Activated CD8-positive, alpha-beta memory T cell treated with anti-CD3 and anti-CD28 coated beads, Interleukin-2, amount 10 ng/mL, durations not matched to agents 7 days and 5 days (primary cell): ENCODE data around the gene APLN. TPM values are rescaled to one million over a fixed set of nuclear protein-coding genes. Genes with fewer than 3 reads are reported as not detected.

Experiments used
- ATAC-seq: fragments of 150-1000 bp; cut with Tn5 transposase; one replicate; pipeline ENCODE4 v1.10.0; 2021; ENCODE audit warnings: moderate library complexity
- CTCF ChIA-PET: fragments of 350-600 bp; sonication (Branson Sonifier 250); formaldehyde crosslinking; loops from one replicate; lab custom pipeline; 2021; ENCODE audit warnings: antibody characterized with exemption; lab: Charles Lee
- DNase-seq: peaks from one replicate; pipeline ENCODE4 v3.0.0-alpha.2; 2020
- H3K27ac Mint-ChIP-seq: one replicate; pipeline ENCODE4 v1.8.0; 2021; ENCODE audit warnings: mild to moderate bottlenecking, mixed read lengths
- H3K27me3 Mint-ChIP-seq: one replicate; pipeline ENCODE4 v1.8.0; 2021; ENCODE audit warnings: mixed read lengths
- H3K36me3 Mint-ChIP-seq: one replicate; pipeline ENCODE4 v1.8.0; 2021; ENCODE audit warnings: mild to moderate bottlenecking, mixed read lengths
- H3K4me1 Mint-ChIP-seq: one replicate; pipeline ENCODE4 v1.8.0; 2021; ENCODE audit warnings: mixed read lengths
- H3K4me3 Mint-ChIP-seq: one replicate; pipeline ENCODE4 v1.8.0; 2021; ENCODE audit warnings: mild to moderate bottlenecking, moderate library complexity, mixed read lengths
- H3K9me3 Mint-ChIP-seq: one replicate; pipeline ENCODE4 v1.8.0; 2022; ENCODE audit warnings: low read depth, mixed read lengths
- total RNA-seq, 2 experiments: library from RNA; stranded (reverse); gene quantifications; one replicate each; pipeline ENCODE4 v1.2.3, GENCODE V29; 2021

The APLN gene, protein sequence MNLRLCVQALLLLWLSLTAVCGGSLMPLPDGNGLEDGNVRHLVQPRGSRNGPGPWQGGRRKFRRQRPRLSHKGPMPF
- total RNA-seq: under 1 TPM; 0.14 to 0.15 TPM

DNA sequence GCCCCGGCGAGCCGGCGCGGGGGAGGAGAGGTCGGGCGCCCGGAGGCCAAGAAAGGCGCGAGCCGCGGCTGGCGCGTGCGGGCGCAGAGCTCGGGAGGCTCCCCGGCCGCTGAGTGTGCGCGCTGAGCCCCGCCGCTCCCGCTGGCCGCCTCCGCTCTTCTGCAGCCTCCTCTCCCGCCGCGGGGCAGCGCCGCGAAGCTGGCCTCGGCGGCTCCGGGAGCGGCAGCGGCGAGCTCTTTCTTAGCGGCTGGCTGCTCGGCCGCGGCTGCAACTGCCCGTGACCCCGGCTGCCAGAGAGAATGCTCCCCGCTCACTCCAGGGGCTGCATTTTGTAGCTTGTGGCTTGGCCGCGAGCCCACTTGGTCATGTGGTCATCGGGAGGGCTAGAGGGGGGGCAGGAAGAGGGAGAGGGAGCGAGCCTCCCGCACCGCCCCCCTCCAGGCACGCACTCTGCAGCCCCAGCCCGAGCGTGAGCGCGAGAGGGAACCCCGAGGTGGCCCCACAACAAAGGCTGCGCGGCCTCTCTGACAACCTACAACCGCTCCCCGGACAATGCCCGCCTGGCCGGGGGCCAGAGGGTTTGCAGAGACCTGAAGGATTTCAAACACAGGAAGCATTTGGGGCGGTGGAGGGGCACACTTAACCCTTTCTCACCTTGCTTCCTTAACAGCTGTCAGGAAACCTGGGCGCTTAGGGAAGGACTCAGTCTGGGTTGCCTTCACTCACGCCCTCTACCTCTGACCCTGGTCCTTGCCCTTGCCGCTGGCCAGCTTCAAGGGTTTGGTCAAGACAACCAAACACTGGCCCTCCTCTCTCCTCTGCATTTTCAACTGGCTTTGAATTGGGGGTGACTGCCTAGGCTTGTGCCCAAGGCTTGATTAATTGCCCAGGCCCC is at the start of gene APLN:
Gene APLN (minus strand): TSS at position 305 of the 895 bp plus-strand sequence. CDS start 326 bp downstream, outside the sequence.
- peaks cover 27% of the 10 kb centered on the region for H3K27me3 Mint-ChIP-seq
- H3K36me3 Mint-ChIP-seq: no peaks in the 10 kb centered on the region
- H3K4me1 Mint-ChIP-seq: peaks cover 7% of the 10 kb centered on the region
- no peak within 1 kb of the TSS for H3K27ac Mint-ChIP-seq
- CTCF ChIA-PET: interaction anchor here (0.8 to 2.8 kb wide), 11 partner anchors 8 to 175 kb away, joined by 3 to 17 read pairs (median 5); partner anchors contain the start of gene XPNPEP2
- ATAC-seq (peak; percentile 49), DNase-seq (no peak)
- peak within 1 kb of the TSS; percentile 56 for H3K4me3 Mint-ChIP-seq
- H3K9me3 Mint-ChIP-seq: no peaks in the 10 kb centered on the region

DNA sequence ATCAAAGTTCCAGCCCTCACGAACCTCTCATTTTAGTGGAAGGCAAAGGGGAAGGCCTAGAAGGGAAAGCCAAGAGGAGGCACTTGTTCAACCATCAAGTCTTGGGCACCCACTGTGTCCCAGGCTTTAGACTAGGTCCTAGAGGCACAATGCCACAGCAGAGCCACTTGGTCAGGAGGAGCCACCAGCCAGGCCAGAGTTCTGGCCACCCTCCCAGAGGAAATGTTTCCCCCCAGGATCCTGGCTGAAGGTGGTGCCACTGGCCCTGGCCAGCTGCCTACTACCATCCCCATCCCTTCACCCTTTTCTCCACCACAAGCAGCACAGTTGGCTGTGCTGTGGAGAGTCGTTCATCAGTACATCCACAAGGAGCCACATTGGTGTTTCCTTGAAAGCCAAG is 49.7 kb upstream of the APLN start:
- H3K27me3 Mint-ChIP-seq: no peaks in the 10 kb centered on the region
- H3K9me3 Mint-ChIP-seq: no peaks in the 10 kb centered on the region
- H3K36me3 Mint-ChIP-seq: no peaks in the 10 kb centered on the region
- CTCF ChIA-PET: interaction anchor here (1.2 kb wide), 1 partner anchor 22 kb away, joined by 3 read pairs; no protein-coding TSS in a partner anchor
- no peak overlapping the region for H3K27ac Mint-ChIP-seq
- DNase-seq (no peak), ATAC-seq (no peak)
- H3K4me3 Mint-ChIP-seq: no peak overlapping the region
- H3K4me1 Mint-ChIP-seq: no peaks in the 10 kb centered on the region

DNA sequence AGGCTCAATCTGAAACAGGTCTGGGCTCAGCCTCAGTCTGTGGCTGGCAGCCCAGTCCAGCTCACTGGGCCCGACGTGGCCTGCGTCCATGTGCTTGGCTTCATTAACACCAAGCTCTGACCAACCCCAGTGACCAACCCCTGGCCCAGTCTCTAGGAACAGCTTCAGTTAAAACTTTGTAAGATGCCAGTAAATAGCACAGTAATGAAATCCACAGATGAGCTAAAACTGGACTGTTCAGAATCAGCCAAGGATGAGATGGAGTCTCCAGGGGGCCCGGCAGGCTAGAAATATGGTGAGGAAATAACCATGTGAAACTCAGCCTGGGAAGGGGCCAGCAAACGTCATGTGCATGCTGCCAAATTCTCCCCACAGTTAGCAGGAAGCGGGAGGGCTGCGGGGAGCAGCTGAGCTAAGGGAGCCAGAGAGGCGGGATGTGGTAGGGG is 46.9 kb upstream of the APLN start:
- H3K4me3 Mint-ChIP-seq: no peak overlapping the region
- no peaks in the 10 kb centered on the region for H3K4me1 Mint-ChIP-seq
- DNase-seq: no peak
- H3K36me3 Mint-ChIP-seq: no peaks in the 10 kb centered on the region
- CTCF ChIA-PET: no interaction called here
- peaks cover 4% of the 10 kb centered on the region for H3K27me3 Mint-ChIP-seq
- no peak overlapping the region for H3K27ac Mint-ChIP-seq
- H3K9me3 Mint-ChIP-seq: no peaks in the 10 kb centered on the region
- no peak for ATAC-seq

DNA sequence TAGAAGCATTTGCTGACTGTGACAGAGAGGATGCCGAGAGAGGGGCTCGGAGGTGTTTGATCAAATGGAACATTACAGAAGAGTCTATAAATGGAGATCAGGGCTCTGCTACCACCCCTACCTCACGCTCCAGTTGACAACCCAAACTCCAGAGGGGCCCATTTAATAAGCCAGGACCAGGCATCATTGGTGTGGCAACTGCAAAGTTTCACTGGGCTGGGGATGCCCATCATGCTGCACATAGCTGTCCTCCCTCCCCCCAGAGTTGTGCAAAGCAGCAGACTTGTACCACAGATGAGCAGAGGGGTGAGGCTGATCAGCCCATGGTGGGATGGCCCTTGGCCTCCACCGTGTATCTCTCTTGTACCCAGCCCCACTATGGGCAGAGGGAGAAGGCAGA is 45.8 kb upstream of the APLN start:
- H3K27me3 Mint-ChIP-seq: peaks cover 7% of the 10 kb centered on the region
- H3K27ac Mint-ChIP-seq: no peak overlapping the region
- H3K4me3 Mint-ChIP-seq: no peak overlapping the region
- no peaks in the 10 kb centered on the region for H3K4me1 Mint-ChIP-seq
- H3K36me3 Mint-ChIP-seq: no peaks in the 10 kb centered on the region
- ATAC-seq (no peak), DNase-seq (no peak)
- H3K9me3 Mint-ChIP-seq: no peaks in the 10 kb centered on the region
- CTCF ChIA-PET: interaction anchor here (0.9 to 1.2 kb wide), 2 partner anchors 21 to 63 kb away, joined by 3 to 4 read pairs; no protein-coding TSS in a partner anchor

DNA sequence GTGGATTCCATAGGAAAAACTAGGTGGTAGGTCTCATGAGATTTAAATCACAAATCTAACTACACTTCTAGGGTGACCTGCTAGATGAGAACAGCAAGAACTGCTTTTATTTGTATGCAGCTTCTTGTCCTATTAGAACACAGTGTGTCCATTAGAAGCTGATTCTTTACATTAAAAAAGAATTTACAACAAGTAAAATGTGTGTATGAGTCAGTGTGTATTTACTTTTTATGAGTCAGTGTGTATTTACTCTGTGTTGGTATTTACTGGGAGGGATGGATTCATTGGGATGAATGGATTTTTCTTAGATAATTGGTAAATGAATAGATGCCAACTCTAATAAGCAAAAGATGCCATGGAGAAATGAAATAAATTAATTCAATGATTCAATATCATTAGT is 43.4 kb upstream of the APLN start:
- no peak for DNase-seq
- H3K9me3 Mint-ChIP-seq: no peaks in the 10 kb centered on the region
- no peak for ATAC-seq
- CTCF ChIA-PET: no interaction called here
- H3K27me3 Mint-ChIP-seq: peaks cover 7% of the 10 kb centered on the region
- no peak overlapping the region for H3K27ac Mint-ChIP-seq
- H3K4me1 Mint-ChIP-seq: no peaks in the 10 kb centered on the region
- H3K36me3 Mint-ChIP-seq: no peaks in the 10 kb centered on the region
- H3K4me3 Mint-ChIP-seq: no peak overlapping the region

DNA sequence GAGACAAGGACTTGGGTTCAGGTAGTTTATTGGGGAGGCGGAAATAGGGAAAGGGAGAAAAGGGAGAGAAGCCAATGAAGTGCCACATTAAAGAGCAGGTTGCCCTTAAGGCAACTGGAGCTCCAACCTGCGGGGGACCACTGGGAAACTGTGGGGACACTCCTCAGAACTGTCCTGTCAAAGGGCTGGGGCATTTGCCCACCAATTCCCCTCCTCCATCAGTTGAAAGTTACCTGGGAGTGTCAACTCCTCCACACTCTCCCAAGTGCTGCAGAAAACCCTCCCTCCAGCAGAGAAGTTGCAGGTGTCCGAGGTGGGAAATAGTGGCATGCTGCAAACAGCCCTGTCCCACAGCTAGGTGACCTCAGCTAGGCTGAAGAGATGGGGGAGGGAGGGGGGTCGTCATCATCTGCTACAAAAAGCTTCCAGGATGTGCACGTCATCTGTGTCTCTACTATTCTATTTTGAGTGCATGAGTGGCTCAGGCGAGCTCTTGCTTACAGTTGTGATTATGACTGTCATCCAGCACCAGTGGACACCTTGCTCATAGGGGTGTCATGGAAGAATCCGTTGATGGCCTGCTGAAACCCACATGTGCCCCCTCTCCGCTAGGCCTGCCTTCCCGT is 42.6 kb upstream of the APLN start:
- Mint-ChIP-seq H3K4me3 (no peak overlapping the region), H3K27me3 (peaks cover 7% of the 10 kb centered on the region), H3K4me1 (no peaks in the 10 kb centered on the region), H3K36me3 (no peaks in the 10 kb centered on the region), H3K9me3 (no peaks in the 10 kb centered on the region), H3K27ac (no peak overlapping the region)
- DNase-seq: no peak
- no peak for ATAC-seq
- CTCF ChIA-PET: no interaction called here

DNA sequence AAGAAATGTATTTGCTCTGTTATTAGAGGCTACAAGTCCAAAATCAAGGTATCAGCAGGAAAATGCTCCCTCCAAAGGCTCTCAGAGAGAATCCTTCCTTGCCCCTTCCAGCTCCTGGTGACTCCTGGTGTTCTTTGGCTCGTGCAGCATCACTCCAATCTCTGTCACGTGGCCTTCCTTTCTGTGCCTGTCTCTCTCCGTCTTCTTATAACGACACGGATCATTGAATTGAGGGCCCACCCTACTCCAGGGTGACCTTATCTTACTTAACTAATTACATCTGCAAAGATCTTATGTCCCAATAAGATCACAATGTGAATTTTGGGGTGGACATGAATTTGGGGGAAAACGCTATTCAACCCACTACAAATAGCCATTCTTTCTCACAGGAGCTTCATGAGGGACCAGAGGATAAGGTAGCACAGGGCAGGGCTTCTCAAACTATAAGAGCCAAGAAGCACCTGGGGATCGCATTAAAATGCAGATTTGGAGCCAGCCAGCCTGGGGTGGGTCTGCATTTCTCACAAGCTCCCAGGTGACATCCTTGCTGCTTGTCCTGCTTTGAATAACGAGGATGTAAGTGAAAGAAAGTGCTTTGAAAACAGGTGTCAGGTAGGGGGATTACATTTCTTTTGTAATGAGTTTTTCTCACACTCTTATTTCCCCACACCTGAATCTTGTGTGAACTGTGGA is 41.9 kb upstream of the APLN start:
- Mint-ChIP-seq H3K4me1 (no peaks in the 10 kb centered on the region), H3K36me3 (no peaks in the 10 kb centered on the region), H3K9me3 (no peaks in the 10 kb centered on the region), H3K4me3 (no peak overlapping the region), H3K27me3 (peaks cover 7% of the 10 kb centered on the region), H3K27ac (no peak overlapping the region)
- DNase-seq (no peak), ATAC-seq (no peak)
- CTCF ChIA-PET: no interaction called here

DNA sequence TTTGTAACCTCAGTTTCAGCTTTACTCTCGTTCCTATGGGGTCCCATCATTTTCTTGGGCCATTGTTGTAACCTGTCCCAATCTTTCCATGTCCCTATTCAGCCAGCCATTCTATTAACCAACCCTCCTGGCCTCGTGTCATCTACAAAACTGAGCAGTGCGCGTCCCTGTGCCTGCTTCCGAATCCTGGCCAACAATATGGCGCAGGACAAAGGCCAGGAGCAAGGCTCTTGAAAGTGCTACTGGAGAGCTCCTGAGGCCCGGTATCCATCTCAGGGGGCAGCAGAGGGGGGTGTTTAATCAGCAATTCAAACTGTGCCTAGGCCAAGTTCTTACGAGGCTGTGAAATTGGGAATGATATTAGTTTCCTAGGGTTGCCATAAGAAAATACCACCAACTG is 41.2 kb upstream of the APLN start:
- no peaks in the 10 kb centered on the region for H3K4me1 Mint-ChIP-seq
- H3K4me3 Mint-ChIP-seq: no peak overlapping the region
- CTCF ChIA-PET: interaction anchor here (1.1 to 1.5 kb wide), 2 partner anchors 60 to 485 kb away, joined by 3 to 4 read pairs; no protein-coding TSS in a partner anchor
- H3K36me3 Mint-ChIP-seq: no peaks in the 10 kb centered on the region
- DNase-seq (no peak), ATAC-seq (no peak)
- peaks cover 7% of the 10 kb centered on the region for H3K27me3 Mint-ChIP-seq
- H3K27ac Mint-ChIP-seq: no peak overlapping the region
- no peaks in the 10 kb centered on the region for H3K9me3 Mint-ChIP-seq

DNA sequence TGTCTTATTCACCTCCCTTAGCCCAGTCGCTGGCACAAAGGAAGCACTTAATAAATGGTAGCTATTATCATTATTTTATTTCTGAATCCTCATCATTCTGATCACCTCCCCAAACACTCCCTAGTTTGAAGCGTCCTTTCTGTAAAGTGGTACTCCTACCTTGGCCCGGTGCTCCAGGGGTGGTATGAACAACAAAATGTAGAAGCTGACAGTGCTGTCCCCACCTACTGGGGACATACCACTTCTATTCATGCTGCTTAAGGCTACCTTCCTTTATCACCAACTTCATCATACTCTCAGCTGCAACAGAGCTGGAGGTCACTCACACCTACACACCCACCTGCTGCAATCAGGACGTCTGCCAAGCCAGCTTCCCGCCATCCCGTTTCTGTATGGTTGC is 40.8 kb upstream of the APLN start:
- CTCF ChIA-PET: interaction anchor here (1.1 to 1.5 kb wide), 2 partner anchors 60 to 485 kb away, joined by 3 to 4 read pairs; no protein-coding TSS in a partner anchor

DNA sequence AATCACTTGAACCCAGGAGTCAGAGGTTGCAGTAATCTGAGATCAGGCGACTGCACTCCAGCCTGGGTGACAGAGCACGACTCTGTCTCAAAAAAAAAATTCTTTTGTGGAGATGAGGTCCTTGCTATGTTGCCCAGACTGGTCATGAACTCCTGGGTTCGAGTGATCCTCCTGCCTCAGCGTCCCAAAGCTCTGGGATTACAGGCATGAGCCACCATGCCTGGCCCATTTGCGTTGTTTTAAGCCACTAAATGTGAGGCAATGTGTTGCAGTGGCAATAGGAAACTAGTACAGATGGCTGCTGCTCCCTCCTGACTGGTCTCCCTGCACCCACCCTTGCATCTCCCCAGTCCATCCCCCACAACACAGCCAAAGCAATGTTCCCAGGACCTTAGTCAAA is 40.0 kb upstream of the APLN start:
- DNase-seq: no peak
- CTCF ChIA-PET: interaction anchor here (1.1 to 1.5 kb wide), 2 partner anchors 61 to 486 kb away, joined by 3 to 4 read pairs; no protein-coding TSS in a partner anchor
- H3K9me3 Mint-ChIP-seq: no peaks in the 10 kb centered on the region
- no peak overlapping the region for H3K4me3 Mint-ChIP-seq
- no peak for ATAC-seq
- peaks cover 7% of the 10 kb centered on the region for H3K27me3 Mint-ChIP-seq
- no peaks in the 10 kb centered on the region for H3K4me1 Mint-ChIP-seq
- no peak overlapping the region for H3K27ac Mint-ChIP-seq
- no peaks in the 10 kb centered on the region for H3K36me3 Mint-ChIP-seq

More for the DNA sequence above, 40.8 kb upstream of the APLN start:
- peaks cover 7% of the 10 kb centered on the region for H3K27me3 Mint-ChIP-seq
- no peaks in the 10 kb centered on the region for H3K9me3 Mint-ChIP-seq
- no peaks in the 10 kb centered on the region for H3K4me1 Mint-ChIP-seq
- no peak for ATAC-seq
- no peak overlapping the region for H3K4me3 Mint-ChIP-seq
- H3K36me3 Mint-ChIP-seq: no peaks in the 10 kb centered on the region
- no peak overlapping the region for H3K27ac Mint-ChIP-seq
- DNase-seq: no peak

DNA sequence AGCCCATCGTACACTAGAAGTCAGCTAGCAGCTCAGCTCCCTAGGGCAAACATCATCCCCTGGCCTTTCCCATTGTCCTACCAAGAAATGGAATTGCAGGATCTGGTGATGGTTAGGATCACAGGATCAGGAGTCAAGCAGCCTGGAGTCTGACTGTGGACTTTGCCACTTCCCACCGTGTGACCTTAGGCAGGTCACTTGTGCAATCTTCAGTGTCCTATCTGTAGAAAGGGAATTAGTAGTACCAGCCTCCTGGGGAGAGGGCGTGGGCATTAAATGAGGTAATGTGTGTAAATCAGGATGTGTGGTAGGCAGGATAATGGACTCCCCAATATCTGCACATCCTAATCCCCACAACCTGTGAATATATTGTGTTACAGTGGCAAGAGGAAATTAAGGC is 38.6 kb upstream of the APLN start:
- DNase-seq: no peak
- no peak for ATAC-seq
- H3K36me3 Mint-ChIP-seq: no peaks in the 10 kb centered on the region
- H3K4me1 Mint-ChIP-seq: no peaks in the 10 kb centered on the region
- no peak overlapping the region for H3K27ac Mint-ChIP-seq
- peaks cover 7% of the 10 kb centered on the region for H3K27me3 Mint-ChIP-seq
- no peak overlapping the region for H3K4me3 Mint-ChIP-seq
- no peaks in the 10 kb centered on the region for H3K9me3 Mint-ChIP-seq
- CTCF ChIA-PET: no interaction called here

DNA sequence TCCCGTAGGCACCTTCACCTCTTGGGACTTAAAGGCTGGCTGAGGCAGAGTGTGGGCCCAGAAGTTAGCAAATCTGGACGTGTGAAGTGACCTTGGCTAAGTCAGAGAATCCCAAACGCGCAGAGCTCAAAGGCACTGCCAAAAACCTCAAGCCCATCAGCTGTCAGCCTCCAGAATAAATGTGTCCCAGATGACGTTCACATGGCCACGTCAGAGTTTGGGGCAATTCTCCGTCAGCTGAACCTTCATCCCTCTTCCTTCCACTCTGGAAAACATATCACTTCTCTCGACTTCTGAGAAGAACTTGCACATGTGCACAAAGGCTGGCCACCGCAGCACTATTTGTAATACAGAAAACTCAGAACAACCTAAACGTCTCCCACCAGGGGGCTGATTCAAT is 35.7 kb upstream of the APLN start:
- CTCF ChIA-PET: interaction anchor here (0.7 kb wide), 1 partner anchor 335 kb away, joined by 3 read pairs; no protein-coding TSS in a partner anchor
- Mint-ChIP-seq H3K4me3 (no peak overlapping the region), H3K27ac (no peak overlapping the region), H3K4me1 (no peaks in the 10 kb centered on the region), H3K27me3 (no peaks in the 10 kb centered on the region), H3K36me3 (no peaks in the 10 kb centered on the region), H3K9me3 (no peaks in the 10 kb centered on the region)
- DNase-seq (no peak), ATAC-seq (no peak)

DNA sequence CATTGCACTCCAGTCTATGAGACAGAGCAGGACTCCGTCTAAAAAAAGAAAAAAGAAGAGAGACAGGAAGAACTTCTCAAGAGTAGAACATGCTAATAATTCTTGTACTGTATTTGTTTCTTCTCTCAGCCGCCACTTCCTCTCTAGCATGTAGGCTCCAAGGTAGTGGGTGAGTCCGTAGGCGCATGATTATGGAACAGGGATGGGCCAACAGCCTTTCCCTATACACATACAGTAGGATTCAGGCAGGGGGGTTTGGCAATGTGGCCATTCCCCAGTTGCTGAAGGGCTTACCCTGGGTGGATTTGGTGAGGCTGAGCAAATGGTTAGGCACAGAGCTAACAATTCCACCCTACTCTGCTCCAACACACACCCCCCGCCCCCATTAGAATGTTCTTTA is 35.0 kb upstream of the APLN start:
- Mint-ChIP-seq H3K27me3 (no peaks in the 10 kb centered on the region), H3K4me1 (no peaks in the 10 kb centered on the region), H3K27ac (no peak overlapping the region), H3K9me3 (no peaks in the 10 kb centered on the region), H3K4me3 (no peak overlapping the region), H3K36me3 (no peaks in the 10 kb centered on the region)
- ATAC-seq: no peak
- CTCF ChIA-PET: interaction anchor here (0.7 kb wide), 1 partner anchor 336 kb away, joined by 3 read pairs; no protein-coding TSS in a partner anchor
- no peak for DNase-seq
